HL-60/S4 treated with retinoic acid at 250 ng/mL for 4 days and 3 days (cell line): Measurements from ENCODE around the gene PHC3.
"Not testable (repeated sequence)": the region's sequence is repeated elsewhere in the genome, so short reads cannot be mapped to it uniquely, and the experiment has no call there.

Experiments
- in situ Hi-C: fragments of 300-500 bp; cut with MboI; formaldehyde crosslinking; loops from 2 replicates; pipeline ENCODE4 v1.7.0; 2022; ENCODE audit warnings: low sequenced_read_pairs

The PHC3 gene

DNA sequence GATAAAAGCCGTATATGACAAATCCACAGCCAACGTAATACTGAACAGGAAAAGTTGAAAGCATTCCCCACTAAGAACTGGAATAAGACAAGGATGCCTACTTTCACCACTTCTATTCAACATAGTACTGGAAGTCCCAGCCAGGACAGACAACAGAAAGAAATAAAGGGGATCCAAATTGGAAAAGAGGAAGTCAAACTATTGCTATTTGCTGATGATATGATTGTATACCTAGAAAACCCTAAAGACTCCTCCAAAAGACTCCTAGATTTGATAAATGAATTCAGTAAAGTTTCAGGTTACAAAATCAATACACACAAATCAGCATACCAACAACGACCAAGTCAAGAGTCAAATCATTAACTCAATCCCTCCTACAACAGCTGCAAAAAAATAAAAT, 14.2 kb upstream of the PHC3 start:
- in situ Hi-C loops, result not testable (repeated sequence)

DNA sequence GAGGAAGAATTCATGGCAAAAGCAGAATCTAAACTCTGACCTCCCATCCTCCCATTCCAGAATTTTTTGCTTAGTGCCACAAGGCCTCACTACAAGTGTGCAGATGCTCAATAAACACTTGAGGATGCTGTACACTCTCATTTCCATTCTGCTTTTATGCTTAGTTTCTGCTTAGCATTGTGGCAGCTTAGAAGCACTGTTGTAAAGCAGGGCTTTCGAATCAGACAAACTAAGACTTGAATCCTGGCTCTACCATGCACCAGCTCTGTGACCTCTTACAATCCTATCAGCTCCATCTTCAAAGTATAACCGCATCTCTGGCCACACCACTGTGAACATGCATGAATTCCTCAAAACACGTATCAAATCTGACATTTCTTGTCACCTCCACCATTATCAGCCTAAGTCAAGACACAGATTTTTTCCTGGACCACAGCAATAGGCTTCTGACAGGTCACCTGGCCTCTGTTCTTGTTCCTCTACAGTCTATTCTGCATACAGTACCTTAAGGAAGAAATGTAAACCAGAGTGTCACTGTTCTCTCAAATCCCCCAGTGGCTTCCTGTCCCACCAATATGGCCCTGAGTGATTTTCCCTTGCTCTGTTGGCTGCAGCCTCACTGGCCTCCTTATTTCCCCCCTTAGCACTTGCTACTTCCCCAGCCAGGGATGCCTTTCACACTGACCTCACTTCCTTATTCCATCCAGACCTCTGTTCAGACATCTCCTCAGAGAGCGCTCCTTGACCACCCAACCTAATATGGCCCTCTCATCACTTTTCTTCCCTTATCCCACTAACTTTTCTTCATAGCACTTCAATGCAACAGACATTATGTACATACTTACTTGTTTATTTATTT, 8.1 kb upstream of the PHC3 start:
- in situ Hi-C loops, result no loop called here

DNA sequence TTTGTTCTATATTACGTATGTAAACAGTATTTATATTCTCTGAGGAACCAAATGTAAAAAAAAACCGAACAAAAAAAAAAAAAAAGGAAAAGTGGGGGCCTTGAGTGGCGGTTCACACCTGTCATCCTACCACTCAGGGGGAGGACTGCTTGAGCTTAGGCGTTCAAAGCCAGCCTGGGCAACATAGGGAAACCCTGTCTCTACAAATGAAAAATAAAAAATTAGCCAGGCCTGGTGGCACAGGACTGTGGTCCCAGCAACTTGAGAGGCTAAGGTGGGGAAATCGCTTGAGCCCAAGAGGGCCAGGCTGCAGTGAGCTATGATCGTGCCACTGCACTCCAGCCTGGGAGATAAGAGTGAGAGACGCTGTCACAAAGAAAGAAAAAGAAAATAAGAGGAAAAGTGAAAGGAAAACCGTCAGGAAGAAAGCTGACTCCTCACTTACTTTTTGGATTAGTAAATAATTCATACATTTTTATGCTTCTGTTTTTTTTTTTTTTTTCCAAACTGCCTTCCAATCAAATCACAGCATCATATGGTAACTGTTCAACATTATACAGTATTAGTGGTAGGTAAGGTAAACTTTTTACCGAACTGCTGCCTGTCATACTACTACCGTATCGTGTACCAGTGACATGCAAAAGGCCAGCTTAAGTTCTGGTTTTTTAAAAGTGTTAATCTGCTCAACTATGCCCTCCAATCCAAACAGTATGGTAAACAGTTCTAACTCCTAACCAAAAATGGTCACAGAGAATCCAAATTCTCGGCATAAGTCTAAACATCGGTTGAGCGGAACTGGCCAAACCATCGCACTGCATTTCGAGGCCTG, 1.2 kb downstream of the PHC3 start:
- in situ Hi-C loops, result no loop called here

DNA sequence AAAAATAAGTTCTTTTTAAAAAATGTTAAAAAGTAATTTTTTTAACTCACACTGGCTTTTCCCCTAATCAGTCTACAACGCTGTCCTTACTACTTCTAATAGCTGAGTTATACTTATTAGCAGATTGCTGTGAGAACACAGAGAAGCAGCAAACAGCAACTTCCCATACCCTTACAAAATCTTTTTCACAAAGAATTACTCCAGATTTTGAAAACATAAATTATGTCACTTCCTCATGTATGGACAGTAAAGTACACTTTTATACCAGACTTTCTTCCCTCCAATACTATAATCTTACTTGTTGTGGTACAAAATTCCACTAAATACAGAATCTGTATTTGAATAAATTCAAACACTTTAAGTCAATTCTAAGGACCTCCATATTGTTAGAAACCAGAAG, 2.1 kb downstream of the PHC3 start:
- in situ Hi-C loops, result no loop called here

DNA sequence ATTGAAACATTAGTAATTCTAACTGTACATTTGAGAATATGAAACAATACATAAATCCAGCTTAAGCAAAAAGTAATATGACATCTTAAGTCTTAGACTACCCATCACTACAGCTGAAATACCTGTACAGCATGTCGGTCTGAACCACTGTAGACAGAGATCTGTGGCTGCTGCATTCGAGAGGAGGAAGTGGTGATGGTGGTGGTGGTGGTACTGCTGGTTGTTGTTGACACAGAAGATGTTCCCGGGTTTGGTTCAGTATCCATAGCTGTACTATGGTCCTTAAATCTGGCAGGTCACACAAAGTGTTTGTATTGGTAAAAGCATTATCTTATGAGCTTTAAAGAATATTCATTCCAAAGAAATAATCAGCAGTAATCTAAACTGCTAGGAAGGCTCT, 2.9 kb downstream of the PHC3 start:
- in situ Hi-C loops, result no loop called here

GRCh38 chr3:170171563-170171962, 10.0 kb downstream of the PHC3 start:
- in situ Hi-C loops, result no loop called here

GRCh38 chr3:170164717-170165116, 16.8 kb downstream of the PHC3 start:
- in situ Hi-C loops, result no loop called here

DNA sequence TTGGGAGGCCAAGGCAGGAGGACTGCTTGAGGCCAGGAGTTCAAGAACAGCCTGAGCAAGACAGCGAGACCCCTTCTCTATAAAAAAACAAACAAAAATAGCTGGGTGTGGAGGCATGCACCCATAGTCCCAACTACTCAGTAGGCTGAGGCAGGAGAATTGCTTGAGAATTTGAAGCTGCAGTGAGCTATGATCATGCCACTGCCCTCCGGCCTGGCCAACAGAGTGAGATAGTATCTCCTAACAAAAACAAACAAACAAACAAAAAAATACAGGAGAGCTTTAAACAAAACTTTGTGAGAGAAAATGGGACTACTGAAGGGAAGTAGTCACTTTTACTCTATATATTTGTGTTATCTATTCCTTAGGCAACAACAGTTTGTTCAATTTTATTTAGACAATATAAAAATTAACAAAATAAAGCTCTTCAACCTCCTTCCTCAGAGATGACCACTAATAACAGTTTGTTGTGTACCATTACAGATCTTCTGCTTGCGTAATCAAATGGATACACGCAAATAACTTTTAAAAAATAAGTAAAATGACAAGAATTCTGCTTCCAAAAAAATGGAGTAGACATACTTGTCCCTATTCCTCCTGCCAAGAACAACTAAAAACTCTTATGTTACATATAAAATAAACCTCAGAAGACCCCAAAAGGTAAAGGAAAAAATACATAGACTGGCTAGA, 17.4 kb downstream of the PHC3 start:
- in situ Hi-C loops, result no loop called here

DNA sequence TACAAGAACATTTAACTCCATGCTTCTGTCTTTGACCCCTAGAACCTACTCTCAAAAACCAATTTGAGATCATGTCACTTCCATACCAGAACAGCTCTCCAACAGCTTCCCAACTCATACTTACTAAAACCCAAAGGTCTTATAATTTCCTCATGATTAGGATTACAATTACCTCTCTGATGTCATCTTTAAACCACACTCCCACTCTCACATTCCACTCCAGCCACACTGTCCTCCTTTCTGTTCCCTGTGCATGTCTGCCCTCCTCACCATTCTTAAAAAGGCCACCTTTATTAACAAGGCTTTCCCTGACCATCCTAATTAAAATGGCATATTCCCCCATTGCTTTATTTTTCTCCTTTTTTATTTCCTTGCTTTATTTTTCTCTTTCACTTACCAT, 18.9 kb downstream of the PHC3 start:
- in situ Hi-C loops, result no loop called here

DNA sequence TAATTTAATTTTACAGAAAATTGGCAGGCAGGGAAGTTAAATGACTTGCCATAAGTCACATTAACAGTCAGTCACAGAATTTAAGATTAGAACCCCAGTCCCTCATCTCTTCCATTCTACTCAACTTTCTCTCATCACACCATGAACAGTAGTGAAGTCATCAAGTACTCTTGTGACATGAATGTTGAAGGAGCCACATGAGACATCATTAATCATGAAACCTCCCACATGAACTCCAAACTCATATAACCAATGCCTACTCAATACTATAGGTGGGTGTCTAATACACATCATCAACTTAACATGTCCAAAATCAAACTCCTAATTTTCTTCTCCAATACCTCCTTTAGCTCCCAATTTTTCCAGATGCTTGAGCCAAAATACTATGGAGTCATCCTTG, 19.5 kb downstream of the PHC3 start:
- in situ Hi-C loops, result no loop called here

GRCh38 chr3:170159933-170160332, 21.6 kb downstream of the PHC3 start:
- in situ Hi-C loops, result no loop called here

GRCh38 chr3:170159459-170159858, 22.1 kb downstream of the PHC3 start:
- in situ Hi-C loops, result no loop called here

GRCh38 chr3:170155604-170156003, 25.9 kb downstream of the PHC3 start:
- in situ Hi-C loops, result no loop called here

- in situ Hi-C loops, result no loop called here
Measured at GRCh38 chr3:170154569-170155143, 26.9 kb downstream of the PHC3 start.

- in situ Hi-C loops, result no loop called here
Measured at GRCh38 chr3:170154084-170154483, 27.4 kb downstream of the PHC3 start.

- in situ Hi-C loops, result no loop called here
Measured at GRCh38 chr3:170151536-170151935, 30.0 kb downstream of the PHC3 start.

DNA sequence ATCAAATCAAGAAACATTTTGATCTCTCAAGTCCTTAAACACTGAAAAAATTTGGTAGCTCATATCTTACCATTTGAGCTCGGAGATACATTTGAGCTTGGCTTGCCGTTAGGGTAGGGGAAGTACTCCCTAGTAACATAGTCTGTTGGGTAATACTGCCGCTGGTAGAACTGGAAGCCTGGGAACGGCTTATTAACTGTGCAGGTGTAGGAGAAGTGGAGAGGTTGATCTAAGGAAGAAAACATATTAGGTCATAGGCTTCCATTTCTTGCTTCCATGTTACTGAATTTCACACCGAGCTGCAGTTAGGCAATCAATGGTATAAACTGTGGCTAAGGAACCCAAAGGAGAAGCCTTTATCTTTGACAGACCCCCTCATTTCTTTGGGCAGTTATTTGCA, 32.5 kb downstream of the PHC3 start:
- in situ Hi-C loops, result no loop called here

- in situ Hi-C loops, result no loop called here
Measured at GRCh38 chr3:170145278-170145677, 36.3 kb downstream of the PHC3 start.

DNA sequence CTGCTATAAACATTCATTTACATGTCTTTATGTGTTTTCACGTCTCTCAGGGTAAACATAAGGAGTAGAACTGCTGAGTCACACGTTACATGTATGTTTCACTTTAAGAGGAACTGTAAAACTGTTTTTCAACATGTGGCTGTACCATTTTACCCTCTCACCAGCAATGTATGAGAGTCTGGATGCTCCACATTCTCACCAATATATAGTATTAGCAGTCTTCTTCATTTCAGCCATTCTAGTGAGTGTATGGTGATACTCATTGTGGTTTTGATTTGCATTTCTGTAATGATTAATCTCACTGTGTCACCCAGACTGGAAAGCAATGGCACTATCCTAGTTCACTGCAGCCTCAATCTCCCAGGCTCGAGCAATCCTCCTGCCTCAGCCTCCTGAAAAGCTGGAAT, 37.1 kb downstream of the PHC3 start:
- in situ Hi-C loops, result no loop called here

DNA sequence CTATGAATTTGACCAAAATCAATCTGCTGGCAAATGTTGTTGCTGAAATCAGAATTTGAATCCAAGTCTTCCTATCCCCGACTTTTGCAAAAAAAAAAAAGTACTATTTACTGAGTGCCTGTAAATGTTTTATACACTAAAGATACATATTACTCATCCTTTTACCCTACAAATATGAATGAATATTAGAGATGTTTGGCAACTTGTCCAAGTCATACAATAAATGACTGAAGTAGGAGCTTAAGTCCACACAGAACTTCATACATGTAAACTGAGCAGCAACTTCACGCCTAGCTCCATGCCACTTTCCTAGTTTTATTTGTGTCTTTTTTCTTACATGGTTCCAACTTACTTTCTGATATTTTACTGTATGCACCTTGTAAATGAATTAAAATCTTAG, 39.2 kb downstream of the PHC3 start:
- in situ Hi-C loops, result no loop called here

GRCh38 chr3:170137986-170138385, 43.5 kb downstream of the PHC3 start:
- in situ Hi-C loops, result no loop called here
